Posterior cingulate gyrus (tissue), 11 donors: ENCODE measurements around the gene MYO15A.

Experiments
- DNase-seq, 10 donors: peaks; one replicate each; pipeline versions ENCODE4 v3.0.0 to v3.0.0-alpha.2; 2020 to 2021; ENCODE audit warnings: mixed read lengths in 3 of 10
- intact Hi-C: fragments of 100-400 bp; cut with DNase I; formaldehyde crosslinking; loops from one replicate; pipeline ENCODE4 v1.15.1; 2023

The MYO15A gene

GRCh38 chr17:18148586-18148985, 40.0 kb downstream of the MYO15A start:
- intact Hi-C loops: no loop called here
- DNase-seq: no peak

GRCh38 chr17:18151290-18151689, 42.7 kb downstream of the MYO15A start:
- intact Hi-C loops: no loop called here
- DNase-seq: no peak

- intact Hi-C loops: no loop called here
- no peak for DNase-seq
Observed at GRCh38 chr17:18155179-18155578, 46.6 kb downstream of the MYO15A start.

GRCh38 chr17:18156171-18156975, 47.8 kb downstream of the MYO15A start:
- intact Hi-C loops: no loop called here
- DNase-seq: no peak

- intact Hi-C loops: no loop called here
- DNase-seq: no peak
Observed at GRCh38 chr17:18156976-18157280, 48.4 kb downstream of the MYO15A start.

GRCh38 chr17:18157354-18157985, 48.9 kb downstream of the MYO15A start:
- DNase-seq: no peak
- intact Hi-C loops: no loop called here

GRCh38 chr17:18158022-18158600, 49.6 kb downstream of the MYO15A start:
- intact Hi-C loops: no loop called here
- DNase-seq: peak in 8 of 10 donors; percentile 29 to 93 (median 57)

GRCh38 chr17:18159551-18160120, 51.1 kb downstream of the MYO15A start:
- intact Hi-C loops: no loop called here
- no peak for DNase-seq

GRCh38 chr17:18160128-18160856, 51.7 kb downstream of the MYO15A start:
- no peak for DNase-seq
- intact Hi-C loops: no loop called here

GRCh38 chr17:18161207-18162145, 52.9 kb downstream of the MYO15A start:
- DNase-seq: no peak
- intact Hi-C loops: no loop called here

GRCh38 chr17:18163547-18163946, 55.0 kb downstream of the MYO15A start:
- intact Hi-C loops: no loop called here

GRCh38 chr17:18166894-18167293, 58.3 kb downstream of the MYO15A start:
- no peak for DNase-seq
- intact Hi-C loops: no loop called here

More at GRCh38 chr17:18163547-18163946, 55.0 kb downstream of the MYO15A start:
- DNase-seq: no peak

GRCh38 chr17:18167421-18167820, 58.9 kb downstream of the MYO15A start:
- intact Hi-C loops: no loop called here
- DNase-seq: no peak

- intact Hi-C loops: no loop called here
- DNase-seq: peak in 1 of 10 donors; percentile 4
Observed at GRCh38 chr17:18172531-18173278, 64.1 kb downstream of the MYO15A start.

GRCh38 chr17:18173740-18174139, 65.2 kb downstream of the MYO15A start:
- intact Hi-C loops: no loop called here
- no peak for DNase-seq

GRCh38 chr17:18176176-18176575, 67.6 kb downstream of the MYO15A start:
- intact Hi-C loops: no loop called here
- DNase-seq: no peak

GRCh38 chr17:18177133-18177532, 68.6 kb downstream of the MYO15A start:
- intact Hi-C loops: no loop called here
- no peak for DNase-seq

- no peak for DNase-seq
- intact Hi-C loops: no loop called here
Observed at GRCh38 chr17:18177722-18178121, 69.2 kb downstream of the MYO15A start.

GRCh38 chr17:18179196-18179595, 70.6 kb downstream of the MYO15A start:
- intact Hi-C loops: no loop called here
- DNase-seq: no peak
